ENCODE results near the gene PLCG2.

- TF ChIP-seq ELF4 (IDR thresholded peaks at IDR 0.05), result no peak
- no peak for TF ChIP-seq FOXM1 (IDR thresholded peaks at IDR 0.05; ENCODE audit: borderline replicate concordance)
- TF ChIP-seq PKNOX1 (IDR thresholded peaks at IDR 0.05), result no peak
- no peak for TF ChIP-seq HDGF (IDR thresholded peaks at IDR 0.05; ENCODE audit: borderline replicate concordance)
Measured at GRCh38 chr16:81821436-81822128, 42.5 kb downstream of the PLCG2 start.
